SH-SY5Y (cell line): ENCODE data around the gene TOB1.

Experiments
- GATA2 ChIP-seq: IDR thresholded peaks from 2 replicates; pipeline ENCODE4 v1.6.1; 2011; ENCODE audit warnings: mild to moderate bottlenecking, low read depth, low read length
- GATA3 ChIP-seq: IDR thresholded peaks from 2 replicates; pipeline ENCODE4 v1.6.1; 2011; ENCODE audit warnings: low read depth, mild to moderate bottlenecking, low read length, moderate library complexity

The TOB1 gene

DNA sequence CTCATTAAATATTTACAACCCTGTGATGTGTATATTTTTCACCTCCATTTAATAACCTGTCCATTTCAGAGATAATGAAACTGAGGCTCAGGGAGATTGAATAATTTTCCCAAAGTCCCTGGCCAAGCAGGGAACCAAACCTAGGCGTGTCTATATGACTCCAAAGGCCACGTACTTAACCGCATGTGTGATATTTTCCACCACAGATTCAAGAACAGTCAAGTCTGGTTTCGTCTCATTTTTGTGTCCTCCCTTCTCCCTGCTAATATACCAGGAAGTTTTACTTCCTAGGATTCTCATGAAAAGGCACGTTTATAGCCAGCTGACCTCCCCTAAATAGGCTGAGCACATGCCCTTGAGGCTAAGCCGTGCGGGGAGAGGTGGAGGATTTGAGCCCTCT is 15.5 kb downstream of the TOB1 start:
- TF ChIP-seq GATA2: no peak
- no peak for TF ChIP-seq GATA3

DNA sequence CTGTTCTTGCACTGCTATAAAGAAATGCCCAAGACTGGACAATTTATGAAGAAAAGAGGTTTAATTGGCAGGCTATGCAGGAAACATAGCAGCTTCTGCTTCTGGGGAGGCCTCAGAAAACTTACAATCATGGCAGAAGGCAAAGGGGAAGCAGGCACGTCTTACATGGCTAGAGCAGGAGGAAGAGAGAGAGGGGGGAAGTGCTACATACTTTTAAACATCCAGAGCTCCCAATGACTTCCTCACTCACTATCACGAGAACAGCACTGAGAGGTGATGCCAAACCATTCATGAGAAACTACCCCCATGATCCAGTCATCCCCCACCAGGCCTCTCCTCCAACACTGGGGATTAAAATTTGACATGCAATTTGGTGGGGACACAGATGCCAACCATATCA is 17.4 kb downstream of the TOB1 start:
- TF ChIP-seq GATA2 (no peak), GATA3 (no peak)

DNA sequence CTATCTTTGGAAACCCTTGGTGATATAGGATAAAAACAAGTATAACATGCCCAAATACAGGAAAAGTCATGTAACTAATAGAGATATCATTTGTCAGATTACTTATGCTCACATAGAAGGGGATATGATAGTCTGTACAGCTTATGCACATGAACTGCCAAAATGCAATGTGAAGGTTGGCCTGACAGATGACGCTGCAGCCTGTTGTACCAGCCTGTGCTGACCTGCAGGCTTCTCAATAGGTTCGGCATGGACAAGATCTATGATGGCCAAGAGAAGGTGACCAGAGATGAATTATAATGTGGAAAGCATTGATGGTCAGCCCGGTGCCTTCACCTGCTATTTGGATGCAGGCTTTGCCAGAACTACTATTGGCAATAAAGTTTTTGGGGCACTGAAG is 18.1 kb downstream of the TOB1 start:
- TF ChIP-seq GATA3 (no peak), GATA2 (no peak)

GRCh38 chr17:50847566-50847965 is 18.6 kb downstream of the TOB1 start:
- TF ChIP-seq GATA3 (no peak), GATA2 (no peak)

DNA sequence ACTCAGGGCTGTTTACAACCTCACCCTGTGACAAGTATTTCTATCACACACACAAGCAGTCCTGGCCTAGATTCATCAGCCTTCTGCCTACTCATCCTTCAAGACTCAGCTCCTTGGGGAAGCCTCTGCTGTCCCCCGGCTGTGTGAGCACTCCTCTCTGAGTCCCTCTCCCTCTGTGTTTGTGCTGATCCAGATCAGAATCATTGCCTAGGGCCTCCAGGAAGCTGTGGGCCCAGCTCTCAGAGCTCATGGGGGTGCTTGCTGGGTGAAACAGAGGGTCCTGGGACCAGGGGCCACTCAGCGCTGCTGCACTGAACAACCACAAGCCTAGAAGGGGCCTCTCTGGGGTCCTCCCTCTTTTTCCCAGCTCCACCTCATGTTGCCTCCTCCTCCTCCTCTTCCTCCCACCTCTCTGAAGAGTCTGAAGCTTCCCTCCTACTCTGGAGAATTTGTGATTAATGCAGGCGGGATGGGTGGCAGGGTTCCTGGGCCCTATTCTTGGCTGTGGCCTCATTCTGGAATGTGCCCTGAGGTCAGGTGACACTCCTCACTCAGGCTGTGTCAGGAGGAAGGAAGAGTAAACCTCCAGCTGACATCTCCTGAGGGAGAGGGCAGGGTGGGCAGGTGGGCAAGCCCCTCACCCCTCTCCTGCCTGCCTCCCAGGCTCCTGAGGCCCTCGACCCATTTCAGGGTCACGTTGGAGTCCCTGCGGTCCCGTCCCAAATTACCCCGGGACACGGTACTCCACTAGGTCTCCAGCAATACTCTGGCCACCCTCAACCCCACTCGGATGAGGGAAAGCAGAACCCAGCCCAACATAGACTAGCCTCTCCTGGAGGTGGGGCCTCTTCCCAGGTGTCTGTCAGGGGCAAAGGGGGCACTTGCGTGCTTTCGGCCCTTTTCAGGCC is 20.7 kb downstream of the TOB1 start:
- TF ChIP-seq GATA3 (no peak), GATA2 (no peak)

- TF ChIP-seq GATA2 (no peak), GATA3 (no peak)
Measured at GRCh38 chr17:50844117-50844700, 21.9 kb downstream of the TOB1 start.

DNA sequence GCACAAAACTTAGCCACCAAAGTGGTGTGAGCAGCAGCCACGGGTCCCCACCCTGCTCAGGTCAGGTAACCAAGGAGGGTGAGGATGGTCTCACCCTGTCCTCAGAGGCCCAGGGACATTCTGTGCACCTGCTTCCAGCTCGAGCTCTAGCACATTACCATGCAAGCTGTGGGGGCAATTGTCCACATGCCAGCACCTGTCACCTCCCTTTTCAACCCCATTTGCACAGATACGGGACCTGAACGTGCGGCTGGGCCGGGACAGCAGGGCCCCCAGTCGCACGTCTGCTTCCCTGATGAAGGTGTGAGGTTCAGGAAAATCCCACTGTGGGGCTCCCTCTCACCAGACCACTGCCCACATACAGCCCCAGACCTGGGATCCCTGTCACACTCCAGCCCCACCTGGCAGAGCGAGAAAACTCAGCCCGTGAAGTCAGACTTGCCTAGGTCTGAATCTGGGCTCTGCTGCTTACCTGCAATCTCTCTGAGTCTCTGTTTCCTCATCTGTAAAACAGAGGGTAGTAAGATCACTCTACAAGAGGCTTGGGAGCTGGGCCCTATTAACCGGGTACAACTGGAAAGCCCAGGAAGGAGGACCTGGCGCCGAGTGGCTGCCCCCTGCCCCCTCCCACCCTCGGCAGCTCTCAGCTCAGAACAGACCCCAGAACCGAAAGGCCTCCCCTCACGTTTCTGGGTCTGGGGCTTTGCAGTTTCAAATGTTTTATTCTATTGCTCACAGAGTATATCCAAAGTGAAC is 22.8 kb downstream of the TOB1 start:
- no peak for TF ChIP-seq GATA2
- TF ChIP-seq GATA3: no peak

DNA sequence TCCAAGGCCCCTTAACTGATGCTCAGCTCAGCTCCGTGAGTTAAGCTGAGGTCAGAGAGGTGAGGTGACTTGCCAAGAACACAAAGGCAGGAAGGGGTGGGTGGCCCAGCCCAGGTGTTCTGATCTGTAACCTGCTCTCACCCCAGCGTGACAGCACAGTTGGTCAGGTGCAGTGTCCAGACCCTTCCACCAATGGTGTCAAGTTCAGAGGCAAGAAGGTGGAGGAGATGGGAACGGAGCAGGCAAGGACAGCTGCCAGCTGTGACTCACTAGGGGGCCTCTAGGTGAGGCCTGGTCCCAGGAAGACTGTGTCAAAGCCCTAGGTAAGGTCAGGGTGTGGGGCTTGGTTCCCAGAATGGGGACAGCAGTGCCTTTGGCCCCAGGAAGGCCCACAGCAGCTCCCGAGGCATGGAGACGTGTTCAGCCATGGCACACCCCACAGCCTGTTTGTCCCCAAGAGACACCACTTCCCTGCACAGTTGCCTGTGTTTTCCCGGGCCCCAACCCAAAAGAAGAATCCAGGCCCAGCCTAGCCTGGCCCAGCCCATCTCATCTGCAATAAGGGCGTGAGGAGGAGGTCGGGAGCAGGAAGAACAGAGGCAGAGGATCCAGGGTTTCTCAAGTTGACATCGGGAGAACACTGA is 23.5 kb downstream of the TOB1 start:
- TF ChIP-seq GATA2 (no peak), GATA3 (no peak)

GRCh38 chr17:50841949-50842354 is 24.2 kb downstream of the TOB1 start:
- TF ChIP-seq GATA2 (no peak), GATA3 (no peak)

DNA sequence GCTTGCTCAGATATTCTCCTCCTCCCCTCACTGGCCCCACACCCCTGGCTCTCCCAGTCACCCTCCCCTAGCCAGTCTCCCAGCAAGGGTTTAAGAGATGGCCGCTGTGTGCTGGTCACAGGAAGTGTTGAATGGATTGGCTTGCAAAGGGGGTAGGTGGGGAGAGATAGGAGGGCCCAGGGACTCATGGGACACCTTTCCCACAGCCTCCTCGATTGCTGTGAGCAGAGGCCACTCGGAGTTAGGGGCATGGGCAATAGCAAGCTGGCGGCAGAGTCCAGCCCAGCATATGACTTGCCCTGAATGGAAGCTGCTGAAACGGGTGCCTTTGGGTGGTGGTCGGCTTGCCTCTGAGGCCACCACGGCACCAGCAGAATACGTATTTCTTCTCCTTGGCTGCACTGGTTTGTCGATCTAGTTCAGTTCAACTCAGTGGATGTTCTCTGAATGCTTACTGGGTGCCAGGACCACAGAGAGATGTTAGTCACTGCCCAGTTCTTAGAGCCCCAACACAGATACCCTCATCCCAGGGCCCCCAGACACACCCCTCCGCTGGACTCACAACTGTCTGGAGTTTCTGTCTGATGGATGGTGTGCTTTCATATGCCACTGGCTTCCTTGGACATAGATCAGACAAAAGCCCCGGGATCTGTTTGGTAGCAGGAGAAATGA is 24.7 kb downstream of the TOB1 start:
- TF ChIP-seq GATA3 (no peak), GATA2 (no peak)

DNA sequence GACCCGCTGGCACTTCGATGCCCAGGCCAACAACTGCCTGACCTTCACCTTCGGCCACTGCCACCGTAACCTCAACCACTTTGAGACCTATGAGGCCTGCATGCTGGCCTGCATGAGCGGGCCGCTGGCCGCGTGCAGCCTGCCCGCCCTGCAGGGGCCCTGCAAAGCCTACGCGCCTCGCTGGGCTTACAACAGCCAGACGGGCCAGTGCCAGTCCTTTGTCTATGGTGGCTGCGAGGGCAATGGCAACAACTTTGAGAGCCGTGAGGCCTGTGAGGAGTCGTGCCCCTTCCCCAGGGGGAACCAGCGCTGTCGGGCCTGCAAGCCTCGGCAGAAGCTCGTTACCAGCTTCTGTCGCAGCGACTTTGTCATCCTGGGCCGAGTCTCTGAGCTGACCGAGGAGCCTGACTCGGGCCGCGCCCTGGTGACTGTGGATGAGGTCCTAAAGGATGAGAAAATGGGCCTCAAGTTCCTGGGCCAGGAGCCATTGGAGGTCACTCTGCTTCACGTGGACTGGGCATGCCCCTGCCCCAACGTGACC is 25.8 kb downstream of the TOB1 start:
- TF ChIP-seq GATA3 (no peak), GATA2 (no peak)

DNA sequence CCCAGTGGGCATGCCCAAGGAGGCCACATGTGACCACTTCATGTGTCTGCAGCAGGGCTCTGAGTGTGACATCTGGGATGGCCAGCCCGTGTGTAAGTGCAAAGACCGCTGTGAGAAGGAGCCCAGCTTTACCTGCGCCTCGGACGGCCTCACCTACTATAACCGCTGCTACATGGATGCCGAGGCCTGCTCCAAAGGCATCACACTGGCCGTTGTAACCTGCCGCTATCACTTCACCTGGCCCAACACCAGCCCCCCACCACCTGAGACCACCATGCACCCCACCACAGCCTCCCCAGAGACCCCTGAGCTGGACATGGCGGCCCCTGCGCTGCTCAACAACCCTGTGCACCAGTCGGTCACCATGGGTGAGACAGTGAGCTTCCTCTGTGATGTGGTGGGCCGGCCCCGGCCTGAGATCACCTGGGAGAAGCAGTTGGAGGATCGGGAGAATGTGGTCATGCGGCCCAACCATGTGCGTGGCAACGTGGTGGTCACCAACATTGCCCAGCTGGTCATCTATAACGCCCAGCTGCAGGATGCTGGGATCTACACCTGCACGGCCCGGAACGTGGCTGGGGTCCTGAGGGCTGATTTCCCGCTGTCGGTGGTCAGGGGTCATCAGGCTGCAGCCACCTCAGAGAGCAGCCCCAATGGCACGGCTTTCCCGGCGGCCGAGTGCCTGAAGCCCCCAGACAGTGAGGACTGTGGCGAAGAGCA is 26.4 kb downstream of the TOB1 start:
- TF ChIP-seq GATA3: no peak
- TF ChIP-seq GATA2: no peak
